GM12872 (cell line): ENCODE data around the gene CNTN5.

Experiments used
- TF ChIP-seq, protein P1 (sequence below): IDR thresholded peaks from 3 replicates; pipeline ENCODE4 v1.5.1; 2011; ENCODE audit warnings: low read depth, mild to moderate bottlenecking, low read length, moderate library complexity; ENCODE audit not compliant: insufficient read depth

CNTN5 gene

DNA sequence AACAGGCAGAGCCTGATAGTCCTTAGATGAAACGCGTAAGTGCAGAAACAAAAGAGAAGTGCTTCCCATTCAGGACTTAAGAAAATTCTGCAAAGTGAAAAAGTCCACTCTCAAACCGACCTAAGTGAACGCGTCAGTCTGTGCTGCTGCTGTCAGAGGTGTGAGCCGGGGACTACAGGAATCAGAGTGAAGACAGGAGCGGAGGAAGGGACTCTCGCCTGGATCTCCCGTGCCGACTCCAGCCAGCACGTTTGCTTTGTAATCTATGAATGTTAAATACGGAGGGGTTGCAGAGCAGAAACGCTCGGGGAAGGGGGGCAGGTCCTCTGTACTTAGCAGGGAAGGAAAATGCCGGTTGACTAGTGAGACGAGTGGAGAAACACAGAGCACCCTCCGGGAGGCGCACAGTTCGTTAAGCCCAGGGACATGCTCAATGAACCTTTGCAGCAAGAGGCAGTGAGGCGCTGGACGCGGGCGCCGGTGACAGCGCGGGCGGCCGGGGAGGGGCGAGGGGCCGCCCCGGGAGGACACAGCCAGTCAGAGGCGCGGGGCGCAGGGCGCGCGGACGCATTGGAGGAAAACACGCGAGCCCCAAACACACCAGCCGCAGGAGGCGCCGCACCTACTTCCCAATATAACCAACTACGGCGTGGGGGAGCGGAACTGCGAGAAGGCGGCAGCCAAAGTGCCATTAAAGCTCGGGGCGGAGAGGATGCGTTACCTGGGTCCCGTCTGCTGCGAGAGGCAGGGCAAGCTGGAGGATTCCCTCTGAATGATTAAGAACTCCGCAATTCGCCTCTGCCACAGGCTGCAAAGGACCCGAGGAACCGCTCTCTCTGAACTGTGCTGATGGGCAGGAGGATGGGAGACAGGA lies at the start of gene CNTN5:
Gene CNTN5 (plus strand): TSS at position 598 of the 874 bp plus-strand sequence.
- TF ChIP-seq, protein P1, sequence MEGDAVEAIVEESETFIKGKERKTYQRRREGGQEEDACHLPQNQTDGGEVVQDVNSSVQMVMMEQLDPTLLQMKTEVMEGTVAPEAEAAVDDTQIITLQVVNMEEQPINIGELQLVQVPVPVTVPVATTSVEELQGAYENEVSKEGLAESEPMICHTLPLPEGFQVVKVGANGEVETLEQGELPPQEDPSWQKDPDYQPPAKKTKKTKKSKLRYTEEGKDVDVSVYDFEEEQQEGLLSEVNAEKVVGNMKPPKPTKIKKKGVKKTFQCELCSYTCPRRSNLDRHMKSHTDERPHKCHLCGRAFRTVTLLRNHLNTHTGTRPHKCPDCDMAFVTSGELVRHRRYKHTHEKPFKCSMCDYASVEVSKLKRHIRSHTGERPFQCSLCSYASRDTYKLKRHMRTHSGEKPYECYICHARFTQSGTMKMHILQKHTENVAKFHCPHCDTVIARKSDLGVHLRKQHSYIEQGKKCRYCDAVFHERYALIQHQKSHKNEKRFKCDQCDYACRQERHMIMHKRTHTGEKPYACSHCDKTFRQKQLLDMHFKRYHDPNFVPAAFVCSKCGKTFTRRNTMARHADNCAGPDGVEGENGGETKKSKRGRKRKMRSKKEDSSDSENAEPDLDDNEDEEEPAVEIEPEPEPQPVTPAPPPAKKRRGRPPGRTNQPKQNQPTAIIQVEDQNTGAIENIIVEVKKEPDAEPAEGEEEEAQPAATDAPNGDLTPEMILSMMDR, result no peak

DNA sequence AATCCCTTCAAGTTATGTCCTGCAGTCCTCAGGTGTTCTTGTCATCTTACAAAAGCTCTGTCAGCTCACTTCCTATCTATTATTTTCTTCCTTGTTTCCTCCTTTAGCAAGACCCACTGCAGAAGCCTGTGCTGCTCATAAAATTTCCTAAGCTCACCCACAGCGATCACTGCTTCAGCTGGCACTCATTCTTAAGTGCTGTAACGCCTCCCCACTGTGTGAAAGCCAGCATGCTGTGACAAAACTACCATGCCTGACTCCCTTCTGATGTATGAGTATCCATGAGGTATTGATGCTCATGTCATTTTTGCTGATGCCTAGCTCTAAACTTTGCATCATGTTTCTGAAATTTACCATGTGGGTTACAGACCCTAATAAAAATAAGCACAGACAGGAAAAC lies 41.5 kb upstream of the CNTN5 start:
- TF ChIP-seq, protein P1, result no peak

DNA sequence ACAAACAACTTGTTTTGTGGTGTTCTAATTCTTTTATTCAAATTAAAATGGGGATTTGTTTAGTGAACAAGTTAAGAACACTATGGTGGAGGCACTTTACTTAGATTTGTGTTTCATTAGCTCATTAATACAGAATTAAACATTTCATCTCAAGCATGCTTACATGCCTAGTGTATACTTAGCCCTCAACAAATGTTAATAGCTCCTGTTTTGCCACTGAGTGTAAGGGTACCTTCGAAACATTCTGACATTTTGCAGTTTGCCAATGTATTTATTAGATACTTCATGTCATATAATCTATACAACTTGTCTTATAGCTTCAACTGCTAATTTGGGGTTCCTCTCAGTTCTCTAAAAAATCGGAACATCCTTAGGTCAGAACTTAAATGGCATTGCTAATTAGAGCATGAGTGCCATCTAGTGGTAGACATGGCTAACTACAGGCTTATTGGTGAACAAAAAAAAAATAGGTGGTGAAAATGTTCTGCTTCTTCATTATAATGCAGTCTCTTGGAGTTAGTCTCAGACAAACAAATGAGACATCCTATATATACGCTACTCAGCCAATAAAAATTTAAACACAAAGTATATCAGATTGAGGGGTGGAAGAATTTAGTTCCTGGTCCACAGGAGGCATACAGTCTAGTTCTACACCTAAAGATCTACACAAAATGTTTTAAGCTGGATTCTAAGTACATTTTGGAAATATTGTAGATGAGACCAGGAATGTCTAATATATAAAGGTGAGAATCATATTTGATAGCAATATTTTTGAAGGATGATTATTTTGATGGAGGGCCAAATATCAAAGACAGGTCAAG lies 4.9 kb upstream of the CNTN5 start:
- TF ChIP-seq, protein P1, result peak; percentile 77

DNA sequence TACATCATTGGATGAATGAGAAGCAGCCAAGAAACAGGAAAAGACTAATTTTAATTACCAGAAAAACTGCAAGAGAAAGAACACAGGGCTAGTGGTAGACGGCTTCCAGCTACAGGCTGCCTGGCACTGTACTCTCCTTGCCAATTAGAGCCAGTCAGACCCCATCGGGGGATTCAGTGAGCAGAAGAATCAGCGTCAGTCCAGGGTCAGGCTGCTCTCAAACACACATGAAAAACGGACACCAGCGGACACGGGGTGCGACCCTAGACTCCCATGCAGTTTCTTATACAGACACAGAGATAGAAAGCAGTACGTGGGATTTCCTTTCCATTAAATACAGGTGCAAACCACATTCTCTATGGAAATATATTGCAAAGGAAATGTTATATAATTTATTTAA lies 1.1 kb upstream of the CNTN5 start:
- TF ChIP-seq, protein P1, result no peak

DNA sequence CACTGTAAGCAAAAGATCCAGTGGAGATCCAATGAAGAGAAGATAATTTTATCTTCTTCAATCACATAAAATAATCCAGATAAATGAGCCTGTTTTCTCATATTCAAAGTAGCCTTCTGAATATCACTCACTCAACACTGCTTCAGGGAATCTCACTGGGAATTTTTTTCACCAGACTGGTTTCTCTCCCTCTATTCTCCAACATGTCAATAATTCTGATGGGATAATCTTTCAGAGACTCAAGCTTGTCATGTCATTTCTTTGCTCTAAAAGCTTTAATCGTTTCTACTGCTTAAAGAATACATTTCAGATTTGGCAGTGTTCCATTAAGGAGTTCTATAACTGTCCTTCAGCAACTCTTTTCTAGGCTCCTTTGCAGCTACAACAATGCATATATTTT lies 16.3 kb downstream of the CNTN5 start:
- TF ChIP-seq, protein P1, result no peak

DNA sequence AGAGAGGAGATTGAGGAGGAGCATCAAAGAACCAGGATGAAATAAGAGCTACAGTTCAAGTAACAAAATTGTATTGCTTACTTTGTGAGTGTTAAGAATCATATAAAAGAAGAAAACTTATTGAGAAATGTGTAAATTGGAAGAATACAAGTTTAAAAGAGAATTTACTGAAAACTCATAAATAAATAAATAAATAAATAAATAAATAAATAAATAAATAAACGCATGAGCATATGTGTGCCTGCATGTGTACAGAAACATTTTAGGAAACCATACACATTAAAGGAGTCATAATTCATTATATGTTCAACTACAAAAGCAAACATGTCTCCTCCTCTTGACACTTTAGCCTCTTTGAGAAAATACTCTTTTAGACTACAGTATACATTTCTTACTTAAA lies 42.6 kb downstream of the CNTN5 start:
- TF ChIP-seq, protein P1, result no peak

DNA sequence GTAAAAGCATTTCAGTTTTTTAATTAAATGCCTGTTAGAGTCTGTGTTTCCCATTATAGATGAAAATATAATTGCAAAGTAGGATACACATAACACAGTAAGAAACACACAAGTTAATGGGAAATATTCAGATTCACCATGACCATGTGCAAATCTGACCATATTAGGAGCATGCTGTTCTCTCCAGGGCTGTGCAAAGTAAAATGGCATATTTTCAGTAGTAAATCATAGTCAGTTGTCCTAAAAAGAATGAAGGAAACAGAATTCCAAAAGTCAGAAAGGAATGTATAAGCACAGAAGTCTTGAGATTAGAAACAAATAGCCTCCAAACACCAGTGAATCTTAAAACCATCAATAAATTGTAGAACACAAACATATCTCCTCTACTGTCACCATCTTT lies 44.4 kb downstream of the CNTN5 start:
- TF ChIP-seq, protein P1, result no peak
